ENCODE data around the gene KCND3.

KCND3 gene

DNA sequence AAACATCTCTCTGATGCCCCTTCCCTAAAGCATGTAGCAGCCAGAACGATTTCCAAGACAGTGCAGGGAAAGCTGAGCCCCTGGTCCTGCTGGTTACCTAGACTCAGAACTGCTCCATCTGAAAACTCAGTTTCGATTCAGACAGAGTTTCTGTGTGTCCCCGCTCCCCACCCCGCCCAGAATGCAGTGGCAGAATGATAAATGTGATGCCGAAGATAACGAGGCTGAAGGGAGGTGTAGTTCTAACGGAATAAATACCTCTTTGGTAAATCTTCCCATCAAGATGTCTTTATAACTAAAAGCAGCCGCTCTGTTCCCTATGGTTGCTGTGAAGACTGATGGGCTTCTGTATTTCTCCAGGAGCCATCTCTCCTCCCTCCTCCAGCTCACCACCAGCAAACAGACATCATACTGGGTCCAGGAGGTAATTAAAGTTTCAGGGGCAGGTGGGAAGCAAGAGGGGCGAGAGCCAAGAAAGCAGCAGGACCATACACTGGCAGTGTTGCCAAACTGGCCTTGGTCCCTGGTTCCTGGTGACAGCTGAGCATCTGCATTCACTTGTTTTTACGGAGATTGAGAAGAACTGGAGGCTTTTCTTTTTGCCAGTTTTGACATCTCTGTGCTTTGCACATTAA is 156.8 kb downstream of the KCND3 start:
- no peak overlapping the region for H3K27ac ChIP-seq (ENCODE audit: poor library complexity, severe bottlenecking)
- ATAC-seq (ENCODE audit: low read depth), result no peak
- H3K27me3 ChIP-seq (ENCODE audit: insufficient read depth, poor library complexity, severe bottlenecking), result no peaks in the 10 kb centered on the region
- TF ChIP-seq, protein P1, sequence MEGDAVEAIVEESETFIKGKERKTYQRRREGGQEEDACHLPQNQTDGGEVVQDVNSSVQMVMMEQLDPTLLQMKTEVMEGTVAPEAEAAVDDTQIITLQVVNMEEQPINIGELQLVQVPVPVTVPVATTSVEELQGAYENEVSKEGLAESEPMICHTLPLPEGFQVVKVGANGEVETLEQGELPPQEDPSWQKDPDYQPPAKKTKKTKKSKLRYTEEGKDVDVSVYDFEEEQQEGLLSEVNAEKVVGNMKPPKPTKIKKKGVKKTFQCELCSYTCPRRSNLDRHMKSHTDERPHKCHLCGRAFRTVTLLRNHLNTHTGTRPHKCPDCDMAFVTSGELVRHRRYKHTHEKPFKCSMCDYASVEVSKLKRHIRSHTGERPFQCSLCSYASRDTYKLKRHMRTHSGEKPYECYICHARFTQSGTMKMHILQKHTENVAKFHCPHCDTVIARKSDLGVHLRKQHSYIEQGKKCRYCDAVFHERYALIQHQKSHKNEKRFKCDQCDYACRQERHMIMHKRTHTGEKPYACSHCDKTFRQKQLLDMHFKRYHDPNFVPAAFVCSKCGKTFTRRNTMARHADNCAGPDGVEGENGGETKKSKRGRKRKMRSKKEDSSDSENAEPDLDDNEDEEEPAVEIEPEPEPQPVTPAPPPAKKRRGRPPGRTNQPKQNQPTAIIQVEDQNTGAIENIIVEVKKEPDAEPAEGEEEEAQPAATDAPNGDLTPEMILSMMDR (IDR thresholded peaks at IDR 0.05; ENCODE audit: poor library complexity, severe bottlenecking), result no peak
- DNase-seq (ENCODE audit: low spot score), result no peak
- H3K4me1 ChIP-seq (ENCODE audit: insufficient read depth, poor library complexity, severe bottlenecking), result no peaks in the 10 kb centered on the region
- no peaks in the 10 kb centered on the region for H3K9me3 ChIP-seq (ENCODE audit: severe bottlenecking)
- H3K36me3 ChIP-seq (ENCODE audit: low read depth), result no peaks in the 10 kb centered on the region
- H3K4me3 ChIP-seq (ENCODE audit: severe bottlenecking), result no peak overlapping the region

DNA sequence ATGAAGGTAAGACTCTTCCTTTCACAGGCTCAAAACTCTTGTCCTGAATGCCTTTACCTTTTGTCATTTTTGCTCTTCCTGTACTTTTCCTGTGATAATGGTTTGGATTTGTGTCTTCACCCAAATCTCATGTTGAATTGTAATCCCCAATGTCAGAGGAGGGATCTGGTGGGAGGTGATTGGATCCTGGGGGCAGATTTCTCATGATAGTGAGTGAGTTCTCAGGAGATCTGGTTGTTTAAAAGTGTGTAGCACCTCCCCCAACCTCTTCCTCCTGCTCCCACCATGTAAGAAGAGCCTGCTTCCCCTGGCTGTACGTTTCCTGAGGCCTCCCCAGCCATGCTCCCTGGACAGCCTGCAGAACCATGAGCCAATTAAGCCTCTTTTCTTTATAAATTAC is 158.3 kb downstream of the KCND3 start:
- Histone ChIP-seq H3K27me3 (ENCODE audit: insufficient read depth, poor library complexity, severe bottlenecking) (no peaks in the 10 kb centered on the region), H3K9me3 (ENCODE audit: severe bottlenecking) (no peaks in the 10 kb centered on the region), H3K27ac (ENCODE audit: poor library complexity, severe bottlenecking) (no peak overlapping the region), H3K4me1 (ENCODE audit: insufficient read depth, poor library complexity, severe bottlenecking) (no peaks in the 10 kb centered on the region), H3K4me3 (ENCODE audit: severe bottlenecking) (no peak overlapping the region), H3K36me3 (ENCODE audit: low read depth) (no peaks in the 10 kb centered on the region)
- TF ChIP-seq, protein P1 (IDR thresholded peaks at IDR 0.05; ENCODE audit: poor library complexity, severe bottlenecking), result no peak
- ATAC-seq (ENCODE audit: low read depth), result no peak
- no peak for DNase-seq (ENCODE audit: low spot score)

DNA sequence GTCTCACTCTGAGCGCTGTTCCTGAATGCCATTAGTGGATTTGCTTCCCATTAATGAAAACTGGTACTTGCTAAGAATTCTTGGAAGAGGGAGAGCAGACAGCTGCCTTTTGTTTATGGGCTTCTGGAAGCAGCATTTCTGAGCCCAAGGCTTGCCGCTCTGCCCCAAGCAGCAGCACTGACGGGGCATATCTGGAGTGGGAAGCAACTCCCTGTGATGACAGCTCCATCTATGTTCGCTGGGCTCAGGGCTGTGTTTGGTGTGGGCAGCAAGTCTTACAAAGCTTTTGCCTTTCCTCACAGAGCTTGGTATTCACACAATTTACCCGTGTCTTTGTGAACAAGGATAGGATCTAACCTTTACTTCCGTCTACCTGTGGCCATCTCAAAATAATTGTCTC is 161.5 kb downstream of the KCND3 start:
- no peaks in the 10 kb centered on the region for H3K9me3 ChIP-seq (ENCODE audit: severe bottlenecking)
- no peak for ATAC-seq (ENCODE audit: low read depth)
- TF ChIP-seq, protein P1 (IDR thresholded peaks at IDR 0.05; ENCODE audit: poor library complexity, severe bottlenecking), result no peak
- no peaks in the 10 kb centered on the region for H3K36me3 ChIP-seq (ENCODE audit: low read depth)
- DNase-seq (ENCODE audit: low spot score), result no peak
- H3K27me3 ChIP-seq (ENCODE audit: insufficient read depth, poor library complexity, severe bottlenecking), result no peaks in the 10 kb centered on the region
- H3K4me1 ChIP-seq (ENCODE audit: insufficient read depth, poor library complexity, severe bottlenecking), result no peaks in the 10 kb centered on the region
- H3K4me3 ChIP-seq (ENCODE audit: severe bottlenecking), result no peak overlapping the region
- no peak overlapping the region for H3K27ac ChIP-seq (ENCODE audit: poor library complexity, severe bottlenecking)

DNA sequence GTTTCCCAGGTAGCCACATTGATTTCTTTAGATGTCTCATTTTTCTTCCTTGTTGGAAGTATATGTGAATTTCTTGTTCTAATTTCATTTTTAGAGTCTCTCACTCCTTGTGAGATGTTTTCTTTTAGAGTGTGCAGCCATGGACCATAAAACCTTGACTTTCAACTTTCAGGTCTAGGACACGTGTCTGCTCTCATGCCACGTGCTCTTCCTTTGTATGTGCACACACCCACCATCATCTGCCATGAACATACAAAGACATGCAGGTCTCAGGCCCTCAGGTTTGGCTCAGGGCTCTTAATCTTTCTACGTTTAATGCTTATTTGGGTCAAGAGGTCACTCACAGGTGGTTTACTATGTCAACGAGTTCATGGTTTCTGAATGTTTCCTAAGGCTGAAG is 163.2 kb downstream of the KCND3 start:
- no peaks in the 10 kb centered on the region for H3K27me3 ChIP-seq (ENCODE audit: insufficient read depth, poor library complexity, severe bottlenecking)
- H3K9me3 ChIP-seq (ENCODE audit: severe bottlenecking), result no peaks in the 10 kb centered on the region

DNA sequence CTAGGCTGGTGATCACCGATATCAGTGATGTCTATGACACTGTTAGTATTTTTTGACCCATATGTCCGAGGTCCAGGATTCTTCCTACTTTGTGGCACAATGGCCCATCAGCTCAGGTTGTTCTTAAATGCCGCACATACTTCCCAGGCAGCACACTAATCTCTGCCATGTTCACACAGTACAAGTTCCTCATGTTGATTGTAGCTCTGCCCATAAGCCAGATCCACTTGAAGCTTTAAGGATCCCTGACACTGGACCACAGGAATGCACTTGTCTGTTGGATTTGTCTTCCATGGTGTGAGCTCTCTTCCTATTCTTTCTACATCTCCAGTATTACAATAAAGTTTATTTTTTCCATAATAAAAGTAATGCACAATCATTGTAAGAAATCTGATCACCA is 164.3 kb downstream of the KCND3 start:
- Histone ChIP-seq H3K4me3 (ENCODE audit: severe bottlenecking) (no peak overlapping the region), H3K9me3 (ENCODE audit: severe bottlenecking) (no peaks in the 10 kb centered on the region), H3K36me3 (ENCODE audit: low read depth) (no peaks in the 10 kb centered on the region), H3K27ac (ENCODE audit: poor library complexity, severe bottlenecking) (no peak overlapping the region), H3K27me3 (ENCODE audit: insufficient read depth, poor library complexity, severe bottlenecking) (no peaks in the 10 kb centered on the region), H3K4me1 (ENCODE audit: insufficient read depth, poor library complexity, severe bottlenecking) (no peaks in the 10 kb centered on the region)
- DNase-seq (ENCODE audit: low spot score) (no peak), ATAC-seq (ENCODE audit: low read depth) (no peak)
- TF ChIP-seq, protein P1 (IDR thresholded peaks at IDR 0.05; ENCODE audit: poor library complexity, severe bottlenecking), result no peak

More for the DNA sequence above, 163.2 kb downstream of the KCND3 start:
- Histone ChIP-seq H3K4me1 (ENCODE audit: insufficient read depth, poor library complexity, severe bottlenecking) (no peaks in the 10 kb centered on the region), H3K27ac (ENCODE audit: poor library complexity, severe bottlenecking) (no peak overlapping the region), H3K36me3 (ENCODE audit: low read depth) (no peaks in the 10 kb centered on the region), H3K4me3 (ENCODE audit: severe bottlenecking) (no peak overlapping the region)
- TF ChIP-seq, protein P1 (IDR thresholded peaks at IDR 0.05; ENCODE audit: poor library complexity, severe bottlenecking), result no peak
- DNase-seq (ENCODE audit: low spot score) (no peak), ATAC-seq (ENCODE audit: low read depth) (no peak)
